Measurements from ENCODE around the gene MAPKAPK5. TPM values are rescaled to one million over a fixed set of nuclear protein-coding genes. Genes with fewer than 3 reads are reported as not detected.

MAPKAPK5 gene
- total RNA-seq, 4 donors from 2014 or later, result 31.3 to 45.5 (median 37.0) TPM

GRCh38 chr12:111870216-111870615, 28.2 kb downstream of the MAPKAPK5 start:
- WGBS, 2 donors, result 92 to 96% methylated on average over 6 of the region's 6 CpGs
- intact Hi-C loops (cut with DNase I), result no loop called here
- DNase-seq, result no peak
- Histone ChIP-seq H3K36me3 (peaks cover 14 to 98% (median 25%) of the 10 kb centered on the region in 3 donors), H3K4me3 (no peak overlapping the region), H3K9me3 (no peaks in the 10 kb centered on the region), H3K4me1 (no peaks in the 10 kb centered on the region), H3K27ac (no peak overlapping the region), H3K27me3 (no peaks in the 10 kb centered on the region)
- no peak for TF ChIP-seq CTCF (IDR thresholded peaks at IDR 0.05)

GRCh38 chr12:111870706-111871105, 28.7 kb downstream of the MAPKAPK5 start:
- intact Hi-C loops (cut with DNase I), result no loop called here
- H3K27me3 ChIP-seq, result no peaks in the 10 kb centered on the region
- no peak for DNase-seq
- H3K27ac ChIP-seq, result no peak overlapping the region
- H3K4me3 ChIP-seq, result no peak overlapping the region
- H3K4me1 ChIP-seq, result no peaks in the 10 kb centered on the region
- peaks cover 14 to 98% (median 25%) of the 10 kb centered on the region in 3 donors for H3K36me3 ChIP-seq
- no peaks in the 10 kb centered on the region for H3K9me3 ChIP-seq
- WGBS, 2 donors, result 80 to 85% methylated on average over 2 of the region's 2 CpGs
- no peak for TF ChIP-seq POLR2A (IDR thresholded peaks at IDR 0.05)
- no peak for TF ChIP-seq CTCF (IDR thresholded peaks at IDR 0.05)

GRCh38 chr12:111873113-111873512, 31.1 kb downstream of the MAPKAPK5 start:
- H3K9me3 ChIP-seq, result no peaks in the 10 kb centered on the region
- no peaks in the 10 kb centered on the region for H3K27me3 ChIP-seq
- no peak overlapping the region for H3K27ac ChIP-seq
- TF ChIP-seq POLR2A (IDR thresholded peaks at IDR 0.05) (no peak), CTCF (IDR thresholded peaks at IDR 0.05) (no peak)
- no peaks in the 10 kb centered on the region for H3K4me1 ChIP-seq
- intact Hi-C loops (cut with DNase I), result no loop called here
- peaks cover 9 to 98% (median 17%) of the 10 kb centered on the region in 3 donors for H3K36me3 ChIP-seq
- no peak overlapping the region for H3K4me3 ChIP-seq
- no peak for DNase-seq
- WGBS, 2 donors, result 85 to 88% methylated on average over 6 to 7 of the region's 7 CpGs

- Histone ChIP-seq H3K4me1 (no peaks in the 10 kb centered on the region), H3K9me3 (no peaks in the 10 kb centered on the region), H3K4me3 (no peak overlapping the region), H3K27me3 (no peaks in the 10 kb centered on the region), H3K27ac (no peak overlapping the region), H3K36me3 (peaks cover 29 to 100% (median 40%) of the 10 kb centered on the region in 3 donors)
- no peak for DNase-seq
- WGBS, 2 donors, result 100% methylated on average over 1 of the region's 1 CpG
- intact Hi-C loops (cut with DNase I), result no loop called here
- TF ChIP-seq CTCF (IDR thresholded peaks at IDR 0.05) (no peak), POLR2A (IDR thresholded peaks at IDR 0.05) (no peak)
These were observed 39.7 kb downstream of the MAPKAPK5 start for GRCh38 chr12:111881716-111882115.

- WGBS, 2 donors, result 83 to 93% methylated on average over 6 to 7 of the region's 7 CpGs
- Histone ChIP-seq H3K27ac (no peak overlapping the region), H3K27me3 (no peaks in the 10 kb centered on the region), H3K36me3 (peaks cover 37 to 100% (median 52%) of the 10 kb centered on the region in 3 donors), H3K4me1 (no peaks in the 10 kb centered on the region), H3K4me3 (no peak overlapping the region), H3K9me3 (no peaks in the 10 kb centered on the region)
- TF ChIP-seq CTCF (IDR thresholded peaks at IDR 0.05) (no peak), POLR2A (IDR thresholded peaks at IDR 0.05) (no peak)
- no peak for DNase-seq
- intact Hi-C loops (cut with DNase I), result no loop called here
These were observed 44.9 kb downstream of the MAPKAPK5 start for GRCh38 chr12:111886662-111887545.

Data from esophagus squamous epithelium (tissue), 5 donors.